GM19193 (cell line): Measurements from ENCODE around the gene SCN1A.

ENCODE experiments used
- POLR2A ChIP-seq: IDR thresholded peaks from 4 replicates; pipeline ENCODE4 v1.6.1; 2011; ENCODE audit not compliant: insufficient read depth, insufficient read length; ENCODE audit errors: extremely low read depth

The SCN1A gene

DNA sequence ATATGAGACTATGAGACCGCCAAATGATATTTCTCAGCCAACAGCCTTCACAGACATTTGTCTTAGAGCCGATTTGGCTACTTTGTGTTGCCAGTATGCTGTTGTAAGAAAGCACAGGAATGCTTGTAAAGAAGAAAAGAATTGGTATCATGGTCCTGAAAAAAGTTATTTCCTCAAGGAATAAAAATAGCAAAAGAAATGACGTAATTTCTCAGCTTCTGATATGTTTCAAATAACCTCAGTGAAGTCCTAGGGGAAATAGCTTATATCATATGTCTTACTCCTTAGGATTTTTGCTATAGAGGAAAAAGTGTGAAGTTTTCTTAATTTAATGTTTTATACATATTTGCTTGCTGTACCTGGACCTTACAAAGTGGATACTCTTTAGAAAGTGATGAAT lies 23.0 kb downstream of the SCN1A start:
- TF ChIP-seq POLR2A, result no peak

DNA sequence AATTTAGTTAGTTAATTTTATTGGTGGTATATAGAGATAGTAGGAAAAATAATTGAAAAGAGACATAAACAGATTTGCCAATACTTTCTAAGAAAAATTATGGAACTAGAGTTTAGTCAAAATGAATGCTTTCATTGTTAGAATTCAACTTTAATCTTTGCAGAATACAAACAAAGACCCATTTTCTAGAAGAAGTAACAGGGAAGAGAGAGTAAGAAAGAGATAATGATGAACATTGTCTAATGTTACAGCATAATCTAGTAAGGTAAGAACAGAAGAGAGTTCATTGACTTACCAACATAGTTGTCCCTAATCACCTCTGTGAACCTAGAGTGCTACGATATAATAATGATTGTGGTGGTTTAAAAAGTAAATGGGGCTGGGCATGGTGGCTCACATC lies 23.7 kb downstream of the SCN1A start:
- TF ChIP-seq POLR2A, result no peak

DNA sequence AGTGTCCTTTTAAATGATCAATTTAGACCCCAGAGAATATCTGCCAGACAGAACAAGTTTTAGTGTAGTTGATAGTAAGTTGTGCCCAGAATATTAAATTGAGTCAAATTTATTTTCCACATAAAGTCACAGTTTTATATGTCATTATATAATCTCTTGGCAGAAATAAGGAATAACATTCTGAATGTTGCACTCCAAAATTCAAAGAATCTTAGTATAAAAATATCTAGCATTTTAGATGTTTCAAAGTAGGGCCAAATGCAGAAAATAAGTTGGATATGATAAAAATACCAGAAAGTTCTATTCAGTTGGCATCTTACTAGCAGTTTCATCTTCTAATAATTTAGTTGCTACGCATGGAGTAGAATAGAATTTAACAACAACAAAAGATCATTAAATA lies 33.5 kb downstream of the SCN1A start:
- no peak for TF ChIP-seq POLR2A

DNA sequence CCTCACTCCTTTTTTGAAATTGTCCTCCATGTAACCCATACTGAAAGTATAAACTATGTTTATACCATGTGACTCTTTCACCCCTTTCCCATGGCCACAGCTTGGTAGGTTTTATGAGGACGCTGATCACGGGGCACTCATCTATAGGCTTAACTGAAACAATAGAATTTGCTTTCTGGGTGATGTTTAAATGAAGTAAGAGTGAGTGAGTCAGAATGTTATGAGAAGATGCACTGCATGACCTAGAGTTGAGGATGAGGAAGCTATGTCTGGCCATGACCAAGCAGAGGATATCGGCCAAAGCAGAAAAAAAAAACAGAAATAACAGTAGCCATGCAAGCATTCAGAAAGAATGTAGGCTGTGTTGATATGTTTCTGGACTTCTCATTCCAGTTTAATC lies 34.9 kb downstream of the SCN1A start:
- no peak for TF ChIP-seq POLR2A

DNA sequence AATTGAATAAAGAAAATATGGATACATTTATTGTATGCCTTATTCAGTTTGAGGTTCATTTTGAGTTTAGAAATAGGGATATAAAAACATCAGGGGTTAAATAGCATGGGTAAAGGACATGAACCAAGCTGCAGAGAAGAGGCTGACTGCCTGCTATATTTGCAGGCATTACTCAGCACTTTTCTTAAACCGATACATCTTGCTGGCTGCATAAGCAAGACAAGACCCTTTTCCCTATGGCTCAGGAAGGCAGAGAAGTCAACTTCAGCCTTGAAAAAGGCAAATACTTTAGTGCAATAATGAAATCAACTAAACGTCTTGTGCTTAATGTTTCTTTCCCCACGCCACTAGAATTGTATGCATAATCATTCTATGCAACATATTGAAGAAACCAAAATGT lies 36.4 kb downstream of the SCN1A start:
- TF ChIP-seq POLR2A, result no peak

DNA sequence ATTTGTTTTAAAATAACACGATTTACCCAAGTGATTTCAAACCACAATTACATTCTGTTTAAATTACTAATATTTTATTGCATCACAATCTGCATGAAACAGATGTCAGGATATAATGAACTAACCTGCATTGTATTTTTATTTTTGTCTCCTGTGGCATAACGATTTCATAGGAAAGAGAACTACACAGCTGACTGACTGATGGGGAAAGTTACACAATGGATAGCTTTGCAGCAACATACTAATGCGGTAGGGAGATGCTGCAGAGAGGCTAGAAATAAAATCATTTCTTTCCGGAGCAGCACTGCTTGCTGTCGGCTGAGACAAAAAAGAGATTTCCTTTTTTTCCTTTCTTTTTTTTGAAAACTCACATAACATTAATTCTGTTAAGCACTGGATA lies 36.9 kb downstream of the SCN1A start:
- no peak for TF ChIP-seq POLR2A

DNA sequence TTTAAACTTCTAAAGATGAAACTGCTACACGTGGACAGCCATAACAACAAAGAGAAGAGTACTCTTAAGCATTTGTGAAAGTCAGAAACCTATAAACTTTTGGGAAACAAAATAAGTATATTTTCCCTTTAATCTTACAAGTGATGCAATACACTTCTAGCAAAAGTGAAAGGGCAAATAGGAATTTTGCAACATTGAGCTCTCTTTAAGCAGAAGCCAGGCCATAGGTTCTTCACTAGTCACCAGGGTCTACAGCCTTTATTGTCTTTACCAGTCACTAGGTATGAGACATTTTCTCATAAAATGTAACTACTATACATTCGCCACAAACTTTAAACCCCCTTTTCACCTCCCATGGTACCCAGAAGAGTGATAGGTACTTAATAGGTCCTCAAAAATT lies 37.5 kb downstream of the SCN1A start:
- no peak for TF ChIP-seq POLR2A

DNA sequence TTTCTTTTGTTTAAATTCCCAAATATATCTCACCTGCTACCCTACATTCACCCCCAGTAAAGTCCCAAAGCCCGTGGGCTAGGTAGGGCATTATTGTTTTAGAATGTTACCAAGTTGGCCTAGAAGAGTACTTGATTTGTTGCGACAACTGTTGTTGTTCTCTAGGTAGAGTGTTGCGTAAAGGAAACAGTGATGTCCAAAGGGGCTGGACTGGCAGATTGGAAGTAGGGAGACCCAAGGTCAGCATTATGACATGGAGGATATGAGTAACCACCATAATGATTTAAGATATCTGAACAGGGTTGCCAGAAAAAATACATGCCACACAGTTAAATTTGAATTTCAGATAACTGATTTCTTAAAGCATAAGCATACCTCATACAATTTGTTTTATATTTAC lies 39.2 kb downstream of the SCN1A start:
- no peak for TF ChIP-seq POLR2A

DNA sequence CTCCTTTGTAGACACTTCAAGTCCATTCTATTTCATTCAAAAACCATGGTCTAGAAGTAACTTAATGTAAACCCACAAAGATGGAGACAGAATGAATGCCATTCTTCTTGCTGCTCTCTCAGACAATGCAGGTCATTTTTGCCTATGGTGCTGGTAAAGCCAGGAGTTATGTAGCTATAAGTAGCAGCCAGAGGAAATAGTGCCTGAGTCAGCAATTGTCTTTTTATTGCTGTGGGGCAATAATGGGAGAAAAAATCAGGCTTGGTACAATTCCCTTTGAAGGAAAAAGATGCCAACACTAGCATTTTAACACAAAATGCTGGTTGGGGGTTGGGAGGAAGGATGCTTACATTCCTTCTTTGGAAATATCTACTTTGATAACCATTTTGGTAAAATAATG lies 43.5 kb downstream of the SCN1A start:
- no peak for TF ChIP-seq POLR2A

DNA sequence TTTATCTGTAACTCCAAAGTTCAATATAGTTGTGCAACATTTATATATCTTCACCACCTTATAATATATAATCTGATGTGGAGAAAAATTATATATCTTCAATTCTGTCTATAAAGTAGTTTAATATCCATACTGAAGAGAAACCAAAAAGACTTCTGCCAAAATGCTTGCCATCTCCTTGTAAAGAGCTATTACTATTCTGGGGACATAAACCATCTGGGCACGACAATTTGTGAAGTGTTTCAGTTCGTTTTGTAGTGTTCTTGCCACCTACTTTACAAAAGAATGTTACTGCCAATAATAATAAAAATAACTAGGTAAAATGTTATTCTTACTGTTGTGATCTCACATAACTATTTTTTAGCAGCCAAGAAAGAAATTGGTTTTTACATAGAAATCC lies 45.1 kb downstream of the SCN1A start:
- TF ChIP-seq POLR2A, result no peak

DNA sequence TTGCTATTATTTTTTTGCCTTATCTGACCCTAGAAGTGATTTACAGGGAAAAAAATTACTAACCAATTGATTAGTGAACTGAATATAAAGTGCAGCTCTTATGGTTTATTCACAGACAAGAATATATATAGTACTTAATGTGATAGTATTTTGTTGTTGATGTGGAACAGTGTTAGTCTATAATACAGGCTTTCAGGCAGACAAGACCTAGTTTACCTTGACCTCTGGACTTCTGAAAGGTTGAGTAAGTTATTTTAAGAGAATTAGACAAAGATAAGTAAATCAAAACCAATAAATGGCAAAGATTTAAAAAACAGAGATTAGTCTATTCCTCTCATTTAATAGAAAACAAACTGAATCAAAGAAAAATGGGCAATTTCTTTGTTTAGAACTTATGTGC lies 46.0 kb downstream of the SCN1A start:
- no peak for TF ChIP-seq POLR2A

DNA sequence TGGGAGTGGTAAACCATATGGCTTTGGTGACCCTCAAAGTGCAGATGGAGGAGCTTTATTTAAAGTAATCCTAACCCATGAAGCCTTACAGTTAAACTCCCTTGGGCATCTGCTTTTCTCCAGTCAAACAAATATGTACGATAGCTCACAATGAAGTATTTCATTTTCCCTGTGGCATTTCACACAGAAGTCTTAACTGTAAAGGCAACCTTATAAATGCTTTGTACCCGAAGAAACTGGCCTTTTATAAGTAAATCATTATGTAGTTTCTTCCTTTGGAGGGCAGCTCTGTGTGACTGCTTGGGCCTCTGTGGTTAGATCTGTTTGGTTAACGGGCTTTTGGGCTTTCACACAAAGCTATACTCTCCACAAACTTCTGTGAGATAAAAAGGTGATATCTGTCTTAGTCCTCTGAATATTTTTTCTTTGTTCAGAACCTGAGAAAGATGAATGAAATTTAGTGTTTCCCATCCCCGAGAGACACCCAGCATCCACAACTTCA lies 46.6 kb downstream of the SCN1A start:
- TF ChIP-seq POLR2A, result no peak

DNA sequence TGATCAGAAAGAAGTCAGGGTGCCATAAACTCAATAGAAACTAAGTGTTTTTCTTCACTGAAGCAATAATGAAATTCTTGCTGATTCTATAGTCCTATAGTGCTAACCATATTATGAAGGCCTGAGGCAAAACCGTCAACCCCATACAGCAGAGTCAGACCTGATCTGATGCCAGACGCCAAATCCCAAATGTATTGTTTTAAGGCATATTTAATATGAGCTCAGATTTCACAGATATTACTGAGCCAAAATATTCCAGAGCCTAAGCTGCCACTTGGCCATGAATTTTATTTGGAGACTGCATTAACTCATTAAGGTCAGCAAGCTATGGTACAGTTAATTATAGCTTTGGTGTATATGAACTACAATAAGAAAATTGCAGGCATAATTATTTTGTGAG lies 53.4 kb downstream of the SCN1A start:
- no peak for TF ChIP-seq POLR2A

DNA sequence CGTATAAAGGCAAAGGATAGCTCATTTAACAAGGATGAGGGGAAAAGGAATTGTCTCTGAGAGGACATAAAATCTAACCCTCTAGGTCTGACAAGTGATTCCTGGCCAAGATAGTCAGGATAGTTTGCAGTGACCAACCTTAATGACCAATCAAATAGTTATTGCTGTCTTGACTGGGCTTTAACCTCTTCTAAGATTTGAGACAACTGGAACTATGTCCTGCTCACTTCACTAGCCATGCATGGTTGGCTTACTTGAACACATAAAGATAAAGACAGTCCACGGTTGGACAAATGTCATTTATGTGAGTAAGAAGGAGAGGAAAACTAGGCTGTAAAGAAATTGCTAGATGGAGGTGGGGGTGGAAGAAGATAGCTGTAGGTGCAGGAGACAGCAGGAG lies 53.8 kb downstream of the SCN1A start:
- TF ChIP-seq POLR2A, result no peak

DNA sequence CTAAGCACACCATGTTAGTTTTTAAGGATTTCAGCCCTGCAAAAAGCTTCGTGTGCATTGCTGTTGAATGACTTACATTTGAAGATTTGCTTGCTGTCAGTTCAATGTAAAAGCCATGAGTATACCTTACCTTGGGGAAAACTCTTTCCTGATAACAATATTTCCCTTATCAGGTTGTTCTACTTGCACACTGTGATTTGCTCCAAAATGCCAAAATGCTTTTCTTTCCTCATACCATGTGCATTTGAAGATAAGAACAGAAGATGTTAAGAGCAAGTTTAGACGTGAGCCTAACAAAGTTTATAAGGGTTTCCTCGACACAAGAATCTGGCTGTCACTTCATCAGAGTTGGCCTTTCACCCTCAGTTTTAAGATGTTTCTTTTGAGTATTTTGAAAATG lies 57.6 kb downstream of the SCN1A start:
- no peak for TF ChIP-seq POLR2A

DNA sequence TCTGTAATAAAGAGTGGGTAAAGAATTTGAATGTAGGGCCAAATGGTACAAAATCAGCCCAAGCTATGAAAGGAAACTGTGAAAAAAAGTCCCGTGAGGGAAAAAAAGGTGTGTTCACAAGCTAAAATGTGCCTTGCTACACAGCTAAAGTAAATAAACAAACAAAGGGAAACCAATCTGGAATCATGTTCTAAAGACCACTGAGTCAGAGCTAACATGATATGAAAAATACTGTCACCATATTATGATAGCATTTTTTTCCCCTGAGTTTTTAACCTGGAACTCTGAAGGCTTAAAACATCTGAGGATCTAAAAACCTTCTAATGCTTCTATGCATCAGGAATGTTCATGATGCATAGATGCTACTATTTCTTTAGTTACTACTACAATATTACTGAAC lies 58.8 kb downstream of the SCN1A start:
- TF ChIP-seq POLR2A, result no peak

DNA sequence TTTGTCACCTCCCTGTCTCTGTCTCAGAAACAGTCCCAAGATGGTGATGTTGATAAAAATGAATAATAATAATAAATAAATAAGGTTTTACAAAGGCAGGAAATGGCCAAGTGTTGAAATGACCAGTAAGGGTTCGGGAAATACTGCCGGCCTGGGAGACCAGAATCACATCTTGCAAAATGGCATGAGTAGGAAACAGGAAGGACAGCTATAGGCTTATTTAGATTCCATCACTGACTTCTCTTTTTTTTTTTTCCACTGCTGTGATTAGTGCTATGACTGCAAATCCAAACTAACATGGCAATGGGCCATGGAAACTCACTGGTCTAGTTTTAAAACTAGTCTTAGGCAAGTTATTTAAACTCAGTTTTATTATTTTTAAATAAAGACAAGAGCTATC lies 60.6 kb downstream of the SCN1A start:
- TF ChIP-seq POLR2A, result no peak
